NCI-H748 treated with DMSO at 0.1 percent for 48 hours (cell line): Measurements from ENCODE around the gene LINGO1.

Experiments
- DNase-seq: peaks from one replicate; lab custom pipeline; 2025; lab: John Stamatoyannopoulos, UW

LINGO1 gene

DNA sequence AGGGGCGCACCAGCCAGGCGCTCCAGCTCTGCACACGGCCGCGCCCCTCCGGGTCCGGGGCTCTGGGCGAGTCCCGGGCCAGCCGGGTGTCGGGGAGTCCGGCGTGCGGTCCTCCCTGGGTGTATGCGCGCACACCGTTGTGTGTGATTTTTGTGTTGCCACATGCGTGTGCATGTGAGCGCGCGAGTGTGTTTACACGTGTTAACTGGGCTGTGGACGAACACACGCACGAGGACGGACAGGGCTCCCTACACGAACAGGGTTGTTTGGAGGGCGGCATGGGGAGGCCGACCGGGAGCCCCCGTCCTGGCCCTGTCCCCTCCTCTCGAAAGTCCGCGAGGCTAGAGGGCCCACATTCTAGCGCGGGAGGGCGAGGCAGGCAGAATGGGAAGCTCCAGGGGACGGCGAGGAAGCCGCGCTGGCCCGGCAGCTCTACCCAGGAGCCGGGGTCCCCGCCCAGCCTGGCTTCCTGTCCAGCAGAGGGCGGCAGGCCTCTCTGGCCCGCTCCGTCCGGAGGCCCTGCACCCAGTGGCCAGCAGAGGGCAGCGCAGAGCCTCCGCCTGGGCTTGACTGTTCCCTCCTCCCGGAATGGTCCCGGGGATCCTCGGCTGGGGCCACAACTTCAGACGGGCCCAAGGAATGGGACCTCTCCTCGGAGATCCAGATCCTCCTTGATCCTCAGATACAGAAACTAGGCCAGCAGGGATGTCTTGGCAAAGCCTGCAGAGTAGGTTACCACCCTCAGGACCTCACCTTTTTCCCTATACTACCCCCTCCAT lies 611 bp upstream of the LINGO1 start:
- DNase-seq: peak; percentile 31

- DNase-seq: no peak
Measured at GRCh38 chr15:77631745-77632533, 773 bp downstream of the LINGO1 start.

GRCh38 chr15:77630956-77631744 lies 1.6 kb downstream of the LINGO1 start:
- DNase-seq: no peak

- no peak for DNase-seq
Measured at GRCh38 chr15:77630056-77630455, 2.7 kb downstream of the LINGO1 start.

GRCh38 chr15:77629070-77630030 lies 3.4 kb downstream of the LINGO1 start:
- DNase-seq: no peak

GRCh38 chr15:77628010-77628409 lies 4.7 kb downstream of the LINGO1 start:
- DNase-seq: no peak

GRCh38 chr15:77627581-77627980 lies 5.1 kb downstream of the LINGO1 start:
- no peak for DNase-seq

DNA sequence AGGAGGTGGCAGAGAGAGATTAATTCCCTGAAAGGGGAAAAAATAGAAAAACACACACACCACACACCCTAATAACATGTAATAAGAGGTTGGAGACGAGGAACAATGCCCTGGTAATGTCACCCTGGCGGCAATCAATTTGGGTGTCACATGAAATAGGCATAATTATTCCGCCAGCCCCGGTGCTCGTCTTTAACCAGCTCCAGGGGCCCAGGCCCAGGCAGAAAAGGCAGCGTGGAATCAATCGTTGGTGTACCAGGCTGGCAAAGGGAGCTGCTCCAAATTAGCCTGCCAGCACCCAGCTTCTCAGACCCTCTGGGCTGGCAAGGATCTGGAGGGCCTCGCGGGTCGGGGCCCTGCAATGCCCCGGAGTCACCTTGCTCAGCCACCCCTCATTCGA lies 5.6 kb downstream of the LINGO1 start:
- DNase-seq: no peak

GRCh38 chr15:77626002-77626401 lies 6.7 kb downstream of the LINGO1 start:
- DNase-seq: no peak

DNA sequence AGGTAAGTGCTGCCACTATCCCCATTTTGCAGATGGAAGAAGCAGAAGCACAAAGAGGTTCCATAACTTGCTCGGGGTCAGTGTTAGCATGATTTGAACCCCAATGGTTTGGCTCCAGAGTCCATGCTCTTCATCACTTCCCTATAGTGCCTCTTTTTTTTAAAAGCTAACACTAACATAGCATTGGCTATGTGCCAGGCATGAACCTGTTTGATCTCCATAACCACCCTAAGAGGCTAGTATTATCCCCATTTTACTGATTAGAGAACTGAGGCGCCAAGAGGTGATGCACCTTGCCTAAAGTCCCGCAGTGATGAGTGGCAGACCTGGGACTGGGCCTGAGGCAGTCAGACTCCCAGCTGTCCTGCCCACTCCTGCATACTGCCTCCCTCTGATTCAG lies 7.3 kb downstream of the LINGO1 start:
- no peak for DNase-seq

DNA sequence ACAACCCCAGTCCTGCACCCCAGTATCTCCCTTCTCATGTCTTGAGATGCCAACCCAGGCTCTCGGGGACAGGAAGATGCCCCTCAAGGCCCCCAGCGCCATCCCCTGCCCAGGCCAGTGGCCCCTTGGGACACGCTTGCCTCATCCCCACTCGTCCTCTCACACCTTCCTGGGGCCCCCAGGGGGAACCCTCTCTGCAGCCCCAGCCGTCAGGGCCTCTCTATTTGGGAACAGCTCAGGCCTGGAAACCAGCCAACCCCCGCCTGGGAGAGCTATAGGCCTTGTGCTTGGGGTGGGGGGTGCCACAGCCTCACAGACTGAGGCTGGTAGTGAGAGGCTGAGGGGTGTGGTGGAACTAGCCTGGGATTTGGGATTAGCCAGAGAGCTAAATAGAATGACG lies 7.8 kb downstream of the LINGO1 start:
- no peak for DNase-seq

DNA sequence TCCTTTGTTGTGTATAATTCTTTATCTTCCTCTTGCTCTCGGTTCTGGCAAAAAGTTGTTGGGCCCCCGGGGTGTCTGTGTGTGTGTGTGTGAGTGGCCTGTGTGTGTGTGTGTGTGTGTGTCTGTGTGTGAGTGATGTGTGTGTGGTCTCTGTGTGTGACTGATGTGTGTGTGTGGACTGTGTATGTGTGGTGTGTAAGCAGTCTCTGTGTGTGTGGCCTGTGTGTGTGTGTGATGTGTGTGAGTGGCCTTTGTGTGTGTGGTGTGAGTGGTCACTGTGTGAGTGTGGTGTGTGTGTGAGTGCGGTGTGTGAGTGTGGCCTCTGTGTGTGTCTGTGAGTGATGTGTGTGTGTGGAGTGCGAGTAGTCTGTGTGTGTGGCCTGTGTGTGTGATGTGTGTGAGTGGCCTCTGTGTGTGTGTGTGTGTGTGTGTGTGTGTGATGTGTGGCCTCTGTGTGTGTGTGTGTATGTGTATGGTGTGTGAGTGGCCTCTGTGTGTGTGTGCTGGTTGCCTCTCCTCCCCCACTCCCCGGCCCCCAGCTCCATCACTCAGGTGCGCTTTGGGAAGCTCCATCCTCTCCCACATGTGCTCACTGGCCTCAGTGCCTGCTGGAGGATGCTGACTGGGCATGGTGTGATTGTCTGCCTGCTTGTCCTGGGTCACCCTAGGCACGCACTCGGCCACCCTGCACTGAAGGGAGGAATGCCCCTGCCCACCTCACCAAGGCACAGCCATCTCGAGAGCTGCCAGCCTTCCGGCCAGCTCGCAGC lies 8.8 kb downstream of the LINGO1 start:
- DNase-seq: no peak

- no peak for DNase-seq
Measured at GRCh38 chr15:77622934-77623754, 9.6 kb downstream of the LINGO1 start.

DNA sequence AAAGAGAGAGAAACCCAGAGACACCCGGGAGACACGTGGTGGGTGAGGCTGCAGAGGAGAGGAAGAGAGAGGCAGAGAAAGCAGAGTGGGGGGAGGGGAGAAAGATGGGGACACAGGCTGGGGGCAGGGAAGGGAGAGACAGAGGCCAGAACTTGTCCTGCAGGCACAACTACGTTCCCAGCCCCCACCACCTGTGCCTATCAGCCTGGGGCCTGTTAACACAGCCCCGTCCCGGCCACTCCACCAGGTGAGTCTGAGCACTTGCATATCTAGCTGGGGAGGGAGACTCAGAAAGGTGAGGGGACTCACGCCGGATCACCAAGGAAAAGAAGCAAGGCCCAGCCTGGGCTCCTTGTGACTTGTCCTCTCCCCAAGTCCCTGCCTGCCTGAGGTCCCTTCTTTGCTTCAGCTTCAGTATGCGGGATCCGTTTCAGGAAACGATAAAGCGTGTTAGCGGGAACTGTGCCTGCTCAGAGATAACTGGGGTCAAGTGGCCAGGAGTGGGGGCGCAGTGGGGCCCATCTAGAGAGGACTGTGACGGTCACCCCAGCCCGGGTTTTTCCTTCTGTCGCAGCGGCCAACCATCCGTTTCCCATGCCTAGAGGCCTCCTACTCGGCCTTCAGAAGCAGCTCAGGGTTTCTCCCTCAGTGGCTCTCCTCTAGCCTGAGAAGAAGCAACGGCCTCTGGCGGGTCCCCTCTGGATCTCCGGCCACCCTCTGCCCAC lies 10.3 kb downstream of the LINGO1 start:
- DNase-seq: no peak

DNA sequence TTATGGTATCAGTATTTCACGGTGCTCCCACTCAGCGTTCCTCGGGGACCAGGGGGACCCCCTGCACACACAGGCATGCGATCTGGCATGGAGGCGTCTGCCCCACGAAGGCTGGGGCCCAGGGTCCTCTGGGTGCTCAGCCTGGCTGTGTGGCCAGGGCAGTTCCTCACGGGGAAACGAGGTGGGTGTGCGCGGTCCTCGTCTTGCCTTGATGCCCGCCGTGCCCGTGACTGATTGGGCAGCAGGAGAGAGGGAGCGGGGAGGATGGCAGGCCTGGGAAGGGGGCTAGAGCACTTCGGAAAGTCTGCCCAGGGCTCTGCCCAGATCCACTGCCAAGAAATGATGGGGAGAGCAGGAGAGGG lies 10.9 kb downstream of the LINGO1 start:
- no peak for DNase-seq

- DNase-seq: no peak
Measured at GRCh38 chr15:77620960-77621647, 11.6 kb downstream of the LINGO1 start.

DNA sequence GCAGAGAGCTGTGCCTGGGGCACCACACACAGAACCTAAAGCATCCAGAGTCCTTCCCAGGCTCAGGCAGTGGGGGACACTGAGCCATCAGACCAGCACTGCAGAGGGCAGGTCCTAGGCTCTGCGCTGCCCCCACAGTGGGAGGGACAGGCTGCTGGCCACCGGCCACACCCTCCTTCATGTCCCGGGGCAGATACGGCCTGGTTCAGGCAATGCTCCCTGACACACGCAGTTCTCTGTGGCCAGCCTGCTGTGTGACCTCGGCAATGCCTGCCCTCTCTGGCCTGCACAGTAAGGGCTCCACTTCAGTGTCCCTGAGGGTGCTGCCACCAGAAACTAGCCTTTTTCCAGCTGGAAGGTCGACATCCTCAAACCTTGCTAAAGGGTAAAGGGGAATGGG lies 12.4 kb downstream of the LINGO1 start:
- no peak for DNase-seq

DNA sequence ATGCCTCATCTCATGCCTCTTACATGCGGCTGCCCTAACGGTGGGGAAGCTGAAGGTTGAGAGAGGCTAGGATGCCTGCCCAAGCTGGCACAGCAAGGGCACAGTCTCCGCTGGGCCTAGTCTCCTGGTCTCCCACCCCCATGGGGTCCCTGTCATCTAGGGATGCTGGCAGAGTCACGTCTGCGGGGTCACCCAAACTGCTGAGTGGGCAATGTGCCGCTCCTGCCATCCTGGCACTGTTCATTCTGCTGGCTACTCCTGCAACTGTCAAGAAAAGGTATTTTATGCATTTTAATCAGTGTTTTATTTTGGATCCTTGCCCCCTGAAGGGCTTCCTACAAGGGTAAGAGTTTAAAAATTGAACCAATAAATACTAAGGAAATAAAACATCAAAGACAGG lies 12.8 kb downstream of the LINGO1 start:
- no peak for DNase-seq
